GM10847 (cell line): ENCODE results near the gene WDR55.

Experiments used
- POLR2A ChIP-seq: IDR thresholded peaks from 2 replicates; pipeline ENCODE4 v1.6.1; 2011; ENCODE audit not compliant: insufficient read length; ENCODE audit errors: extremely low read depth

The WDR55 gene

GRCh38 chr5:140639148-140639981 is 25.3 kb upstream of the WDR55 start, which contains the start of gene TMCO6:
Gene TMCO6, plus strand, starts transcription at chr5:140639451. Its CDS starts 77 bp downstream, at chr5:140639528.
- peak; percentile 82 for TF ChIP-seq POLR2A

GRCh38 chr5:140641716-140642115 is 23.0 kb upstream of the WDR55 start:
- no peak for TF ChIP-seq POLR2A

GRCh38 chr5:140642718-140643117 is 22.0 kb upstream of the WDR55 start:
- TF ChIP-seq POLR2A = no peak

GRCh38 chr5:140647042-140647419 is 17.7 kb upstream of the WDR55 start:
- TF ChIP-seq POLR2A = no peak

GRCh38 chr5:140658870-140659269 is 5.8 kb upstream of the WDR55 start:
- TF ChIP-seq POLR2A = no peak

- no peak for TF ChIP-seq POLR2A
Observed at GRCh38 chr5:140664030-140664358, 710 bp upstream of the WDR55 start.

GRCh38 chr5:140671472-140672125 is 6.9 kb downstream of the WDR55 start:
- no peak for TF ChIP-seq POLR2A

- TF ChIP-seq POLR2A = no peak
Observed at GRCh38 chr5:140672455-140673186, 7.9 kb downstream of the WDR55 start.

- TF ChIP-seq POLR2A = no peak
Observed at GRCh38 chr5:140673187-140673976, 8.7 kb downstream of the WDR55 start, which contains the start of gene DND1. Gene DND1, minus strand, starts transcription at chr5:140673576. Its CDS starts 34 bp downstream, at chr5:140673542.

- no peak for TF ChIP-seq POLR2A
Observed at GRCh38 chr5:140674211-140674610, 9.5 kb downstream of the WDR55 start.

- TF ChIP-seq POLR2A = no peak
Observed at GRCh38 chr5:140674629-140675028, 9.9 kb downstream of the WDR55 start.

- no peak for TF ChIP-seq POLR2A
Observed at GRCh38 chr5:140677947-140678346, 13.2 kb downstream of the WDR55 start.

- no peak for TF ChIP-seq POLR2A
Observed at GRCh38 chr5:140678993-140679392, 14.3 kb downstream of the WDR55 start.

- no peak for TF ChIP-seq POLR2A
Observed at GRCh38 chr5:140690376-140690932, 25.8 kb downstream of the WDR55 start.
